H9 (cell line): ENCODE results near the gene SEMA5A. TPM values are rescaled to one million over a fixed set of nuclear protein-coding genes. Genes with fewer than 3 reads are reported as not detected.

ENCODE experiments used
- DNase-seq: peaks from one replicate; pipeline ENCODE4 v3.0.0-alpha.2; 2017
- H2AFZ ChIP-seq: one replicate; pipeline ENCODE4 v1.6.1; 2013; ENCODE audit warnings: mild to moderate bottlenecking, low read length, control low read depth, moderate library complexity
- H2AK5ac ChIP-seq: 2 replicates; pipeline ENCODE4 v1.6.1; 2013; ENCODE audit warnings: low read length, control low read depth, mixed read lengths; ENCODE audit not compliant: insufficient read length
- H2BK120ac ChIP-seq: one replicate; pipeline ENCODE4 v1.6.1; 2013; ENCODE audit warnings: low read depth, mild to moderate bottlenecking, low read length, control low read depth, inconsistent platforms; ENCODE audit not compliant: poor library complexity, severe bottlenecking
- H2BK12ac ChIP-seq: 2 replicates; pipeline ENCODE4 v1.6.1; 2013; ENCODE audit warnings: low read length, control low read depth, mixed read lengths, low read depth; ENCODE audit not compliant: insufficient read length
- H2BK15ac ChIP-seq: 2 replicates; pipeline ENCODE4 v1.6.1; 2013; ENCODE audit warnings: low read depth, low read length, control low read depth
- H2BK20ac ChIP-seq: one replicate; pipeline ENCODE4 v1.6.1; 2013; ENCODE audit warnings: low read depth, mild to moderate bottlenecking, low read length, control low read depth, inconsistent platforms; ENCODE audit not compliant: poor library complexity, severe bottlenecking
- H2BK5ac ChIP-seq: 2 replicates; pipeline ENCODE4 v1.6.1; 2013; ENCODE audit warnings: low read length, control low read depth, mixed read lengths; ENCODE audit not compliant: insufficient read length
- H3K14ac ChIP-seq: 2 replicates; pipeline ENCODE4 v1.6.1; 2013; ENCODE audit warnings: low read length, control low read depth; ENCODE audit not compliant: insufficient read depth
- H3K18ac ChIP-seq: 2 replicates; pipeline ENCODE4 v1.6.1; 2013; ENCODE audit warnings: low read depth, mild to moderate bottlenecking, mixed read lengths, low read length, control low read depth; ENCODE audit not compliant: insufficient read length
- H3K23ac ChIP-seq: 2 replicates; pipeline ENCODE4 v1.6.1; 2013; ENCODE audit warnings: low read length, control low read depth, mixed read lengths, low read depth; ENCODE audit not compliant: insufficient read length
- H3K23me2 ChIP-seq: 2 replicates; pipeline ENCODE4 v1.6.1; 2013; ENCODE audit warnings: low read depth, mild to moderate bottlenecking, mixed read lengths, low read length, control low read depth; ENCODE audit not compliant: insufficient read length, poor library complexity, severe bottlenecking
- H3K27ac ChIP-seq: 2 replicates; pipeline ENCODE4 v1.5.1; 2013; ENCODE audit warnings: low read length, control low read depth, mixed read lengths, low read depth; ENCODE audit not compliant: insufficient read length
- H3K27me3 ChIP-seq: 2 replicates; pipeline ENCODE4 v1.6.1; 2013; ENCODE audit warnings: low read length, control low read depth, inconsistent platforms; ENCODE audit not compliant: insufficient read depth
- H3K4ac ChIP-seq: 2 replicates; pipeline ENCODE4 v1.6.1; 2013; ENCODE audit warnings: low read depth, mild to moderate bottlenecking, control low read depth, inconsistent platforms, low read length, moderate library complexity
- H3K4me1 ChIP-seq: 2 replicates; pipeline ENCODE4 v1.6.1; 2013; ENCODE audit warnings: low read length, control low read depth, inconsistent platforms; ENCODE audit not compliant: insufficient read depth
- H3K4me2 ChIP-seq: 2 replicates; pipeline ENCODE4 v1.6.1; 2013; ENCODE audit warnings: low read length, control low read depth, mixed read lengths; ENCODE audit not compliant: insufficient read length, insufficient read depth
- H3K56ac ChIP-seq: 2 replicates; pipeline ENCODE4 v1.6.1; 2013; ENCODE audit warnings: low read depth, mild to moderate bottlenecking, mixed read lengths, low read length, control low read depth; ENCODE audit not compliant: insufficient read length
- H3K79me1 ChIP-seq: 2 replicates; pipeline ENCODE4 v1.6.1; 2013; ENCODE audit warnings: low read depth, mild to moderate bottlenecking, moderate library complexity, low read length, control low read depth, inconsistent platforms; ENCODE audit not compliant: insufficient read depth, poor library complexity, severe bottlenecking
- H3K79me2 ChIP-seq: 2 replicates; pipeline ENCODE4 v1.6.1; 2013; ENCODE audit warnings: low read length, control low read depth, inconsistent platforms; ENCODE audit not compliant: insufficient read depth
- H3K9ac ChIP-seq: 2 replicates; pipeline ENCODE4 v1.6.1; 2013; ENCODE audit warnings: low read length, control low read depth, mixed read lengths; ENCODE audit not compliant: insufficient read length; ENCODE audit errors: extremely low read depth
- H3K9me3 ChIP-seq: one replicate; pipeline ENCODE4 v1.6.1; 2013; ENCODE audit warnings: low read depth, low read length, inconsistent platforms; ENCODE audit not compliant: control insufficient read depth
- H3T11ph ChIP-seq: one replicate; pipeline ENCODE4 v1.6.1; 2013; ENCODE audit warnings: mild to moderate bottlenecking, low read length, control low read depth, inconsistent platforms
- H4K20me1 ChIP-seq: one replicate; pipeline ENCODE4 v1.6.1; 2013; ENCODE audit not compliant: control insufficient read depth, insufficient read length, insufficient read depth
- H4K5ac ChIP-seq: 2 replicates; pipeline ENCODE4 v1.6.1; 2013; ENCODE audit warnings: low read depth, mild to moderate bottlenecking, mixed read lengths, low read length, control low read depth; ENCODE audit not compliant: insufficient read length
- H4K8ac ChIP-seq: replicated peaks from 2 replicates; pipeline ENCODE4 v1.6.1; 2013; ENCODE audit warnings: low read length, control low read depth, mixed read lengths, low read depth; ENCODE audit not compliant: insufficient read length
- H4K91ac ChIP-seq: 2 replicates; pipeline ENCODE4 v1.6.1; 2013; ENCODE audit warnings: low read depth, mild to moderate bottlenecking, moderate library complexity, mixed read lengths, low read length, control low read depth; ENCODE audit not compliant: insufficient read length
- H3K27ac Mint-ChIP-seq, 3 experiments: 2 replicates in 2 of 3; 3 replicates in 1 of 3; pipeline ENCODE4 v1.8.0; 2020 to 2021; ENCODE audit warnings: mixed read lengths in 3 of 3, mild to moderate bottlenecking in 1 of 3, moderate library complexity in 1 of 3
- H3K27me3 Mint-ChIP-seq: 2 replicates; pipeline ENCODE4 v1.8.0; 2021; ENCODE audit warnings: low read depth, mild to moderate bottlenecking, moderate library complexity, mixed read lengths
- H3K36me3 Mint-ChIP-seq, 3 experiments: 2 replicates in 2 of 3; 3 replicates in 1 of 3; pipeline ENCODE4 v1.8.0; 2020 to 2021; ENCODE audit warnings: low read depth in 3 of 3, mixed read lengths in 3 of 3; ENCODE audit not compliant: insufficient read depth in 1 of 3
- H3K4me1 Mint-ChIP-seq, 2 experiments: 2 replicates each; pipeline ENCODE4 v1.8.0; 2020; ENCODE audit warnings: mixed read lengths in 2 of 2
- H3K4me3 Mint-ChIP-seq, 2 experiments: 2 replicates in 1 of 2; 3 replicates in 1 of 2; pipeline ENCODE4 v1.8.0; 2020 to 2021; ENCODE audit warnings: mild to moderate bottlenecking in 2 of 2, mixed read lengths in 2 of 2, moderate library complexity in 1 of 2
- H3K9me3 Mint-ChIP-seq, 2 experiments: 2 replicates in 1 of 2; 3 replicates in 1 of 2; pipeline ENCODE4 v1.8.0; 2020; ENCODE audit warnings: mild to moderate bottlenecking in 2 of 2, mixed read lengths in 2 of 2, moderate library complexity in 1 of 2
- WGBS: extraction: QIAGEN DNeasy Blood & Tissue Kit; methylation state at CpG from one replicate; pipeline ENCODE4 v1.1.7; 2013; ENCODE audit warnings: missing lambda C conversion rate, low lambda C conversion rate, mixed read lengths; ENCODE audit not compliant: insufficient read length; ENCODE audit errors: extremely low coverage; 5-methylcytosine and 5-hydroxymethylcytosine counted together
- total RNA-seq: library from RNA; stranded (reverse); gene quantifications from 2 replicates; pipeline ENCODE4 v1.2.1, GENCODE V29; 2021
- TF ChIP-seq, protein P1 (sequence below): fragments of 200-600 bp; sonication (generic); conservative IDR thresholded peaks from 3 replicates; pipeline ENCODE4 v1.8.0; 2021; ENCODE audit warnings: antibody characterized with exemption, mild to moderate bottlenecking

The SEMA5A gene
- total RNA-seq, 1 experiment from 2014 or later, result 4.3 TPM

GRCh38 chr5:9069650-9070049, 476.2 kb downstream of the SEMA5A start:
- Histone ChIP-seq H3K18ac (no peak overlapping the region), H3K27me3 (no peaks in the 10 kb centered on the region), H2BK20ac (no peak overlapping the region), H2AFZ (no peak overlapping the region), H2BK120ac (no peak overlapping the region), H3K56ac (no peak overlapping the region), H3K23ac (no peak overlapping the region), H3K14ac (no peak overlapping the region), H3T11ph (no peak overlapping the region), H3K79me1 (no peaks in the 10 kb centered on the region), H3K79me2 (no peaks in the 10 kb centered on the region), H2AK5ac (no peak overlapping the region), H2BK15ac (no peak overlapping the region), H3K9me3 (no peaks in the 10 kb centered on the region), H3K4me1 (no peaks in the 10 kb centered on the region), H2BK5ac (no peak overlapping the region), H3K9ac (no peak overlapping the region), H3K4ac (no peak overlapping the region), H2BK12ac (no peak overlapping the region), H4K5ac (no peak overlapping the region), H4K8ac (no peak overlapping the region), H3K27ac (no peak overlapping the region), H4K20me1 (no peaks in the 10 kb centered on the region), H3K23me2 (no peaks in the 10 kb centered on the region), H3K4me2 (no peak overlapping the region), H4K91ac (no peak overlapping the region)
- Mint-ChIP-seq H3K27ac (no peak overlapping the region), H3K27me3 (no peaks in the 10 kb centered on the region; the same call in 1 of the 2 replicates), H3K4me1 (no peaks in the 10 kb centered on the region), H3K4me3 (no peak overlapping the region), H3K36me3 (no peaks in the 10 kb centered on the region; a peak in 1 of 7 replicates), H3K9me3 (no peaks in the 10 kb centered on the region)
- TF ChIP-seq, protein P1, sequence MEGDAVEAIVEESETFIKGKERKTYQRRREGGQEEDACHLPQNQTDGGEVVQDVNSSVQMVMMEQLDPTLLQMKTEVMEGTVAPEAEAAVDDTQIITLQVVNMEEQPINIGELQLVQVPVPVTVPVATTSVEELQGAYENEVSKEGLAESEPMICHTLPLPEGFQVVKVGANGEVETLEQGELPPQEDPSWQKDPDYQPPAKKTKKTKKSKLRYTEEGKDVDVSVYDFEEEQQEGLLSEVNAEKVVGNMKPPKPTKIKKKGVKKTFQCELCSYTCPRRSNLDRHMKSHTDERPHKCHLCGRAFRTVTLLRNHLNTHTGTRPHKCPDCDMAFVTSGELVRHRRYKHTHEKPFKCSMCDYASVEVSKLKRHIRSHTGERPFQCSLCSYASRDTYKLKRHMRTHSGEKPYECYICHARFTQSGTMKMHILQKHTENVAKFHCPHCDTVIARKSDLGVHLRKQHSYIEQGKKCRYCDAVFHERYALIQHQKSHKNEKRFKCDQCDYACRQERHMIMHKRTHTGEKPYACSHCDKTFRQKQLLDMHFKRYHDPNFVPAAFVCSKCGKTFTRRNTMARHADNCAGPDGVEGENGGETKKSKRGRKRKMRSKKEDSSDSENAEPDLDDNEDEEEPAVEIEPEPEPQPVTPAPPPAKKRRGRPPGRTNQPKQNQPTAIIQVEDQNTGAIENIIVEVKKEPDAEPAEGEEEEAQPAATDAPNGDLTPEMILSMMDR, result no peak
- WGBS, result no CpG with 5 or more reads among the region's 6 CpGs
- DNase-seq, result no peak
